OCI-LY7 (cell line): ENCODE results near the gene SYNPO. TPM values are rescaled to one million over a fixed set of nuclear protein-coding genes. Genes with fewer than 3 reads are reported as not detected.

Experiments
- BruUV-seq: library from RNA; stranded (reverse); fragments of 400-500 nt; replicated peaks from 2 replicates; lab custom pipeline; 2021; lab: Mats Ljungman, UMichigan
- CTCF ChIA-PET: fragments of 300-600 bp; sonication (Branson Sonifier 250); formaldehyde crosslinking; loops from one replicate; lab custom pipeline; 2022; ENCODE audit warnings: antibody characterized with exemption; ENCODE audit not compliant: unreplicated experiment; lab: Charles Lee
- POLR2A ChIA-PET: fragments of 300-600 bp; sonication (Branson Sonifier 250); formaldehyde crosslinking; loops from one replicate; lab custom pipeline; 2022; ENCODE audit warnings: antibody characterized with exemption; lab: Charles Lee
- DNase-seq: peaks from one replicate; pipeline ENCODE4 v3.0.0-alpha.2; 2015; ENCODE audit warnings: low spot score
- H2AFZ ChIP-seq: fragments of 200-600 bp; sonication (generic), shearing (Covaris generic); 2 replicates; pipeline ENCODE4 v1.6.1; 2014; ENCODE audit warnings: mild to moderate bottlenecking, antibody characterized with exemption, low read length, moderate library complexity
- H3K27ac ChIP-seq: fragments of 200-600 bp; sonication (generic); 2 replicates; pipeline ENCODE4 v1.5.1; 2014; ENCODE audit warnings: mixed run types, low read depth, mild to moderate bottlenecking, moderate library complexity, low read length, inconsistent platforms; ENCODE audit not compliant: poor library complexity, severe bottlenecking
- H3K36me3 ChIP-seq: fragments of 200-600 bp; sonication (generic); 2 replicates; pipeline ENCODE4 v1.6.1; 2014; ENCODE audit warnings: mild to moderate bottlenecking, antibody characterized with exemption, low read length, moderate library complexity, mixed read lengths; ENCODE audit not compliant: insufficient read depth
- H3K4me1 ChIP-seq: fragments of 200-600 bp; sonication (generic); 2 replicates; pipeline ENCODE4 v1.5.1; 2014; ENCODE audit warnings: mild to moderate bottlenecking, low read length; ENCODE audit not compliant: insufficient read depth, poor library complexity, severe bottlenecking
- H3K4me2 ChIP-seq: fragments of 200-600 bp; sonication (generic); 2 replicates; pipeline ENCODE4 v1.6.1; 2014; ENCODE audit warnings: mild to moderate bottlenecking, low read length
- H3K4me3 ChIP-seq: fragments of 200-600 bp; sonication (generic); 2 replicates; pipeline ENCODE4 v1.5.1; 2014; ENCODE audit warnings: mild to moderate bottlenecking, low read depth, low read length; ENCODE audit not compliant: poor library complexity, severe bottlenecking
- H3K79me2 ChIP-seq: fragments of 200-600 bp; sonication (generic); 2 replicates; pipeline ENCODE4 v1.6.1; 2016; ENCODE audit warnings: low read depth, mild to moderate bottlenecking, low read length, moderate library complexity, mixed read lengths; ENCODE audit not compliant: insufficient read depth
- H3K9me2 ChIP-seq: fragments of 200-600 bp; sonication (generic); 2 replicates; pipeline ENCODE4 v1.6.1; 2016; ENCODE audit warnings: mild to moderate bottlenecking, low read length, mixed read lengths; ENCODE audit not compliant: insufficient read depth
- H3K9me3 ChIP-seq: fragments of 200-600 bp; sonication (generic); 2 replicates; pipeline ENCODE4 v1.6.1; 2014; ENCODE audit warnings: mild to moderate bottlenecking, mixed run types, low read length, mixed read lengths
- H4K20me1 ChIP-seq: fragments of 200-600 bp; sonication (generic); 2 replicates; pipeline ENCODE4 v1.6.1; 2014; ENCODE audit warnings: mild to moderate bottlenecking, antibody characterized with exemption, low read length, moderate library complexity, mixed read lengths; ENCODE audit not compliant: insufficient read depth
- CTCF ChIP-seq: fragments of 200-600 bp; sonication (generic); conservative IDR thresholded peaks from 2 replicates; pipeline ENCODE4 v1.5.1; 2014; ENCODE audit warnings: mild to moderate bottlenecking, antibody characterized with exemption, low read length, moderate library complexity, mixed read lengths
- EZH2phosphoT487 ChIP-seq: fragments of 200-600 bp; sonication (generic); IDR thresholded peaks from 2 replicates; pipeline ENCODE4 v1.6.1; 2018; ENCODE audit warnings: low read depth, borderline replicate concordance, mild to moderate bottlenecking, mixed run types, antibody characterized with exemption, low read length, moderate library complexity, mixed read lengths
- intact Hi-C: fragments of 100-400 bp; cut with micrococcal nuclease; formaldehyde crosslinking; loops from one replicate; pipeline ENCODE4 v1.10.0; 2022; ENCODE audit not compliant: unreplicated experiment
- total RNA-seq, 2 experiments: library from RNA; depleted of rRNA in 1 of 2; stranded (reverse); fragments of >200 nt in 1 of 2; shearing (Covaris generic) in 1 of 2; gene quantifications; 2 replicates each; pipeline ENCODE4 v1.2.3, GENCODE V29; 2014 to 2022

The SYNPO gene
- total RNA-seq, 2 experiments from 2014 or later = 0.08 TPM; not detected in 1

- no peaks in the 10 kb centered on the region for H4K20me1 ChIP-seq
- H3K79me2 ChIP-seq = no peaks in the 10 kb centered on the region
- intact Hi-C loops = no loop called here
- no peaks in the 10 kb centered on the region for H3K36me3 ChIP-seq
- H3K4me3 ChIP-seq = no peak overlapping the region
- CTCF ChIA-PET = no interaction called here
- H3K4me1 ChIP-seq = no peaks in the 10 kb centered on the region
- H3K9me3 ChIP-seq = no peaks in the 10 kb centered on the region
- no peak overlapping the region for H2AFZ ChIP-seq
- no peak for DNase-seq
- POLR2A ChIA-PET = interaction anchor here (0.7 kb wide), 1 partner anchor 20 kb away, joined by 3 read pairs; no protein-coding TSS in a partner anchor
- H3K9me2 ChIP-seq = no peaks in the 10 kb centered on the region
- BruUV-seq = no TSS peak
- no peak overlapping the region for H3K27ac ChIP-seq
- H3K4me2 ChIP-seq = no peak overlapping the region
- TF ChIP-seq CTCF (no peak), EZH2phosphoT487 (no peak)
Observed at GRCh38 chr5:150632305-150633160, 7.9 kb upstream of the SYNPO start.

- no peaks in the 10 kb centered on the region for H3K36me3 ChIP-seq
Observed at GRCh38 chr5:150633429-150633828, 7.0 kb upstream of the SYNPO start.

More at GRCh38 chr5:150633429-150633828, 7.0 kb upstream of the SYNPO start:
- intact Hi-C loops = no loop called here
- CTCF ChIA-PET = no interaction called here
- POLR2A ChIA-PET = no interaction called here
- H3K9me3 ChIP-seq = no peaks in the 10 kb centered on the region
- H3K4me3 ChIP-seq = no peak overlapping the region
- no peaks in the 10 kb centered on the region for H3K4me1 ChIP-seq
- DNase-seq = no peak
- no peak overlapping the region for H3K4me2 ChIP-seq
- no peaks in the 10 kb centered on the region for H4K20me1 ChIP-seq
- TF ChIP-seq CTCF (no peak), EZH2phosphoT487 (no peak)
- no peaks in the 10 kb centered on the region for H3K79me2 ChIP-seq
- H3K27ac ChIP-seq = no peak overlapping the region
- H3K9me2 ChIP-seq = no peaks in the 10 kb centered on the region
- no TSS peak for BruUV-seq
- H2AFZ ChIP-seq = no peak overlapping the region
